ENCODE measurements around the gene C2.

Gene C2

DNA sequence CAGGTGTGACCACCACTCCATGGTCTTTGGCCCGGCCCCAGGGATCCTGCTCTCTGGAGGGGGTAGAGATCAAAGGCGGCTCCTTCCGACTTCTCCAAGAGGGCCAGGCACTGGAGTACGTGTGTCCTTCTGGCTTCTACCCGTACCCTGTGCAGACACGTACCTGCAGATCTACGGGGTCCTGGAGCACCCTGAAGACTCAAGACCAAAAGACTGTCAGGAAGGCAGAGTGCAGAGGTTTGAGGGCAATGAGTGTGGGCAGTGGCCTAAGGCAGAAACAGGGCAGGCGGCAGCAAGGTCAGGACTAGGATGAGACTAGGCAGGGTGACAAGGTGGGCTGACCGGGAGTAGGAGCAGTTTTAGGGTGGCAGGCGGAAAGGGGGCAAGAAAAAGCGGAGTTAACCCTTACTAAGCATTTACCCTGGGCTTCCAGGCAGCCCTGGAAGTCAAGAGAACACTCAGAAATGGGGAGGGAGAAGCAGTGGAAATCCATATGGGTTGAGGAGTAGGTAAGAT lies 18.9 kb downstream of the C2 start:
- Mint-ChIP-seq H3K4me3 (no peak overlapping the region), H3K4me1 (peaks cover 27% of the 10 kb centered on the region), H3K9me3 (no peaks in the 10 kb centered on the region), H3K27ac (no peak overlapping the region), H3K36me3 (ENCODE audit: low read depth) (peaks cover 7% of the 10 kb centered on the region), H3K27me3 (ENCODE audit: low read depth, poor library complexity) (peaks cover 15% of the 10 kb centered on the region)
- TF ChIP-seq, protein P1, sequence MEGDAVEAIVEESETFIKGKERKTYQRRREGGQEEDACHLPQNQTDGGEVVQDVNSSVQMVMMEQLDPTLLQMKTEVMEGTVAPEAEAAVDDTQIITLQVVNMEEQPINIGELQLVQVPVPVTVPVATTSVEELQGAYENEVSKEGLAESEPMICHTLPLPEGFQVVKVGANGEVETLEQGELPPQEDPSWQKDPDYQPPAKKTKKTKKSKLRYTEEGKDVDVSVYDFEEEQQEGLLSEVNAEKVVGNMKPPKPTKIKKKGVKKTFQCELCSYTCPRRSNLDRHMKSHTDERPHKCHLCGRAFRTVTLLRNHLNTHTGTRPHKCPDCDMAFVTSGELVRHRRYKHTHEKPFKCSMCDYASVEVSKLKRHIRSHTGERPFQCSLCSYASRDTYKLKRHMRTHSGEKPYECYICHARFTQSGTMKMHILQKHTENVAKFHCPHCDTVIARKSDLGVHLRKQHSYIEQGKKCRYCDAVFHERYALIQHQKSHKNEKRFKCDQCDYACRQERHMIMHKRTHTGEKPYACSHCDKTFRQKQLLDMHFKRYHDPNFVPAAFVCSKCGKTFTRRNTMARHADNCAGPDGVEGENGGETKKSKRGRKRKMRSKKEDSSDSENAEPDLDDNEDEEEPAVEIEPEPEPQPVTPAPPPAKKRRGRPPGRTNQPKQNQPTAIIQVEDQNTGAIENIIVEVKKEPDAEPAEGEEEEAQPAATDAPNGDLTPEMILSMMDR (IDR thresholded peaks at IDR 0.05) = no peak
- no peak for DNase-seq

DNA sequence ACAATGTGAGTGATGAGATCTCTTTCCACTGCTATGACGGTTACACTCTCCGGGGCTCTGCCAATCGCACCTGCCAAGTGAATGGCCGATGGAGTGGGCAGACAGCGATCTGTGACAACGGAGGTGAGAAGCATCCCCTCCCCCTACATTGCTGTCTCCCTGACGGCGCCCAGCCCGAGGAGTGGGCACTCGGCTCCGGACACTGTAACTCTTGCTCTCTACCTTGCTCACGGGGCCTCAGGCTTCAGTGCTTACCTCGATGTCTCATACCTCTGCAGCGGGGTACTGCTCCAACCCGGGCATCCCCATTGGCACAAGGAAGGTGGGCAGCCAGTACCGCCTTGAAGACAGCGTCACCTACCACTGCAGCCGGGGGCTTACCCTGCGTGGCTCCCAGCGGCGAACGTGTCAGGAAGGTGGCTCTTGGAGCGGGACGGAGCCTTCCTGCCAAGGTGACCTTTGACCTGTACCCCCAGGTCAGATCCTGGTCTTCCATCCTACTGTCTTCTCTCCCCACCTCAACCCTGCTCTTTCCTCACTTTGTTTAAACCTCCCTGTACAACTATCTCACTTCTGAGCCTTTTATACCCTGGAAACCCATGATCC lies 19.7 kb downstream of the C2 start:
- Mint-ChIP-seq H3K4me1 (peaks cover 24% of the 10 kb centered on the region), H3K9me3 (no peaks in the 10 kb centered on the region), H3K27ac (no peak overlapping the region), H3K36me3 (ENCODE audit: low read depth) (peaks cover 7% of the 10 kb centered on the region), H3K4me3 (no peak overlapping the region), H3K27me3 (ENCODE audit: low read depth, poor library complexity) (peaks cover 12% of the 10 kb centered on the region)
- DNase-seq = no peak
- TF ChIP-seq, protein P1 (IDR thresholded peaks at IDR 0.05) = no peak

DNA sequence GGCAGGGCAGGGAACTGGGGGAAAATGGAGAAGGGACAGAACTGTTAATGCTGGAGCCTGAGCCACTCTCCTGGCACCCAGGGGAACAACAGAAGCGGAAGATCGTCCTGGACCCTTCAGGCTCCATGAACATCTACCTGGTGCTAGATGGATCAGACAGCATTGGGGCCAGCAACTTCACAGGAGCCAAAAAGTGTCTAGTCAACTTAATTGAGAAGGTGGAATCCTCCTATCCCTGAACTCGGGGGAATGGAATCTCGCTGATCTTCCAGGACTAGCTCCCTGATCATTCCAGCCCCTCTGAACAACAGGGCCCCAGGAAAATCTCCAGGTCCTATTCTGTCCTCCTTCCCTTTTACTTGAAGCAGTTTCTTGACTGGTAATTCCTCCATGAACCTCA lies 20.3 kb downstream of the C2 start:
- no peak for DNase-seq
- Mint-ChIP-seq H3K4me1 (peaks cover 18% of the 10 kb centered on the region), H3K27me3 (ENCODE audit: low read depth, poor library complexity) (peaks cover 9% of the 10 kb centered on the region), H3K9me3 (no peaks in the 10 kb centered on the region), H3K36me3 (ENCODE audit: low read depth) (peaks cover 7% of the 10 kb centered on the region), H3K4me3 (no peak overlapping the region), H3K27ac (no peak overlapping the region)
- TF ChIP-seq, protein P1 (IDR thresholded peaks at IDR 0.05) = no peak

DNA sequence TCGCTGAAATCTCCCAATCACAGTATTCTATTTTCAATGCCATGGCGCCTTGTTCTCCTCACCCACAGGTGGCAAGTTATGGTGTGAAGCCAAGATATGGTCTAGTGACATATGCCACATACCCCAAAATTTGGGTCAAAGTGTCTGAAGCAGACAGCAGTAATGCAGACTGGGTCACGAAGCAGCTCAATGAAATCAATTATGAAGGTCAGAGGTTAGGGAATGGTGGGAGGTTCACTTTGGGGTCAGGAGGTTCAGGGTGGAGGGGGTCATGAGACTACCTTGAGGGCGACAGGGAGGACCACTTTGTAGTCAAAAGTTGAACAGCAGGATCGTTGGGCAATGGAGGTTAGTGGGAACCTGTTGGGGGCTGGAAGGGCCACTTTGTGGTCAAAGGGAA lies 20.8 kb downstream of the C2 start:
- peaks cover 9% of the 10 kb centered on the region for H3K27me3 Mint-ChIP-seq (ENCODE audit: low read depth, poor library complexity)
- H3K4me1 Mint-ChIP-seq = peaks cover 18% of the 10 kb centered on the region
- no peak for DNase-seq
- TF ChIP-seq, protein P1 (IDR thresholded peaks at IDR 0.05) = no peak
- H3K9me3 Mint-ChIP-seq = no peaks in the 10 kb centered on the region
- H3K27ac Mint-ChIP-seq = no peak overlapping the region
- H3K4me3 Mint-ChIP-seq = no peak overlapping the region
- peaks cover 11% of the 10 kb centered on the region for H3K36me3 Mint-ChIP-seq (ENCODE audit: low read depth)

DNA sequence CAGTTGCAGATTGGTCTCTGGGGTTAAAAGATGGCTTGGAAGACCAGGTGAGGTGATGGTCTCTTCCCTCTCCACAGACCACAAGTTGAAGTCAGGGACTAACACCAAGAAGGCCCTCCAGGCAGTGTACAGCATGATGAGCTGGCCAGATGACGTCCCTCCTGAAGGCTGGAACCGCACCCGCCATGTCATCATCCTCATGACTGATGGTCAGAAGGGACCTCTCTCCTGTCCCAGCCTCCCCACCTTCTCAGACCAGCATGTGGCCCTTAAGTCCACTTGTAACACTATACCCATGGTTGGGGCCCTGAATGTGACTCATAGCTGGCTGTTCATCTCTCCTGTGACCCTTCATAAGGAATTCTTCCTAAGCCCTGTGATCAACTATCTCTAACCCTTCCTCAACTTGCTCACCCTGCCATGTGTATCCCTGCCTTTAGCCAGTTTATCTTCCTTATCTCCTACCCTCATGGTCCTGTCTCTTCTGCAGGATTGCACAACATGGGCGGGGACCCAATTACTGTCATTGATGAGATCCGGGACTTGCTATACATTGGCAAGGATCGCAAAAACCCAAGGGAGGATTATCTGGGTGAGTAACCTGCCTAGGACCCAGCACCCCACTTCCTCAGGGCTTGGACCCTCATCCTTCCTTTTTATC lies 21.4 kb downstream of the C2 start:
- TF ChIP-seq, protein P1 (IDR thresholded peaks at IDR 0.05) = no peak
- Mint-ChIP-seq H3K27me3 (ENCODE audit: low read depth, poor library complexity) (peaks cover 9% of the 10 kb centered on the region), H3K9me3 (no peaks in the 10 kb centered on the region), H3K36me3 (ENCODE audit: low read depth) (peaks cover 17% of the 10 kb centered on the region), H3K4me3 (no peak overlapping the region), H3K4me1 (peaks cover 18% of the 10 kb centered on the region), H3K27ac (peak overlapping the region; percentile 14)
- no peak for DNase-seq
